D341Med (cell line): Measurements from ENCODE around the gene LRRC61.

Experiments used
- DNase-seq: peaks from one replicate; pipeline ENCODE4 v3.0.0; 2012; ENCODE audit warnings: low spot score

LRRC61 gene

GRCh38 chr7:150371131-150371995, 48.2 kb downstream of the LRRC61 start:
- DNase-seq = no peak

DNA sequence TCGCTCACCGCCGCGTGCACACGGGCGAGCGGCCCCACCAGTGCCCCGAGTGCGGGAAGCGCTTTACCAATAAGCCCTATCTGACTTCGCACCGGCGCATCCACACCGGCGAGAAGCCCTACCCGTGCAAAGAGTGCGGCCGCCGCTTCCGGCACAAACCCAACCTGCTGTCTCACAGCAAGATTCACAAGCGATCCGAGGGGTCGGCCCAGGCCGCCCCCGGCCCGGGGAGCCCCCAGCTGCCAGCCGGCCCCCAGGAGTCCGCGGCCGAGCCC, 48.8 kb downstream of the LRRC61 start:
- no peak for DNase-seq

GRCh38 chr7:150372271-150373048, 49.3 kb downstream of the LRRC61 start:
- no peak for DNase-seq

DNA sequence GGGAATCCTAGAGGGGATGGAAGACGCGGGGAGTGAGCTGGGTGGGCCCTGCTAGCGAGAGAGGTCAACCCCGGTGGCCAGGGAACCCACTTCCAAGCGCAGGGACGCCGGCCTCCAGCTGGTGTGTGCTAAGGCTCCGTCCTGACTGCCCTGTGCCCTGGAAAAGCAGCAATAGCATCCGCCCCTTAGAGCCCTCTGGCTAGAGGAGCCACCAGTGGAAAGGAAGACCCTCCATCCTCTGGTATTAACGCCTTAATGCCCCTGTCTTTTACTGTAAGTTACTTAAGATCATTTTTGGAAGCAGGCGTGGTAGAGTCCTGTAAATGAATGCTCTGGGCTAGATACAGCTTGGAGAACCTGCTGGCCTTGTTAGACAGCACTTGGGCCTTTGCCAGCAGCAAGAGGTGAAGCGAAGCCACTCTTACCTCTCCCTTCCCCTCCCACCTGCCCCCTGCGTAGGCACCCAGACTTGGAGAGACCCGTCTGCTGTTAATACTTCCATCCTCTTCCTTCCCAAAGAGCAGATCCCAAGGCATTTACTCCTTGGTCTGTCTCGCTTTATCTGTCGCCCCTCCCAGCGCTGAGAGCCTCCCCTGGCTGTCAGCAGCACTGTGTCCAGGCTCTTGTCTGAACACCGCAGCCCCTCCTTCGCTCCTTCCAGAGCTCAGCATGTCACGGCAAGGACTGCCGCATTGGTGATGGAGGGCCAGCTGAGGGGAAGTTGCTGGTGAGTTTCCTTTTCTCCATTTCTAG, 50.1 kb downstream of the LRRC61 start:
- DNase-seq = no peak

DNA sequence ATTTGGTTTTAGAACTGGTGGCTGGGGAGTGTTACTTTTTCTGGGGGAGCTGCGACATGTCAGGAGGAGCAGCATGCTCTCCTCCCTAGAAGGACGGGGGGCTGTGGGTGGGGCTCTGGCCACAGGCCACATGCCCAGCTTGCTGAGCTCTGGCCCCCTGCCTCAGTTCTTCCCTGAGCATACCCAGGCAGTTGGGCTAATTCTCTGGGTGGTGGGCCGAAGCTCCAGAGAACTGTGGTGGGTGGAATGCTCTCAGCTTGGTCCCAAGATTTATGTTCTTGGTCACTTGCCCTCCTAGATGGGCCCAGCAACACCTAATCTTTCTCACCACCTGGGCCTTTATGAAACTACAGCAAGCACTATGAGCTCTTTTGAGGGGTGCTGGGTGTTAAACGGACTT, 50.9 kb downstream of the LRRC61 start:
- DNase-seq = no peak

GRCh38 chr7:150374472-150374871, 51.3 kb downstream of the LRRC61 start:
- DNase-seq = no peak

DNA sequence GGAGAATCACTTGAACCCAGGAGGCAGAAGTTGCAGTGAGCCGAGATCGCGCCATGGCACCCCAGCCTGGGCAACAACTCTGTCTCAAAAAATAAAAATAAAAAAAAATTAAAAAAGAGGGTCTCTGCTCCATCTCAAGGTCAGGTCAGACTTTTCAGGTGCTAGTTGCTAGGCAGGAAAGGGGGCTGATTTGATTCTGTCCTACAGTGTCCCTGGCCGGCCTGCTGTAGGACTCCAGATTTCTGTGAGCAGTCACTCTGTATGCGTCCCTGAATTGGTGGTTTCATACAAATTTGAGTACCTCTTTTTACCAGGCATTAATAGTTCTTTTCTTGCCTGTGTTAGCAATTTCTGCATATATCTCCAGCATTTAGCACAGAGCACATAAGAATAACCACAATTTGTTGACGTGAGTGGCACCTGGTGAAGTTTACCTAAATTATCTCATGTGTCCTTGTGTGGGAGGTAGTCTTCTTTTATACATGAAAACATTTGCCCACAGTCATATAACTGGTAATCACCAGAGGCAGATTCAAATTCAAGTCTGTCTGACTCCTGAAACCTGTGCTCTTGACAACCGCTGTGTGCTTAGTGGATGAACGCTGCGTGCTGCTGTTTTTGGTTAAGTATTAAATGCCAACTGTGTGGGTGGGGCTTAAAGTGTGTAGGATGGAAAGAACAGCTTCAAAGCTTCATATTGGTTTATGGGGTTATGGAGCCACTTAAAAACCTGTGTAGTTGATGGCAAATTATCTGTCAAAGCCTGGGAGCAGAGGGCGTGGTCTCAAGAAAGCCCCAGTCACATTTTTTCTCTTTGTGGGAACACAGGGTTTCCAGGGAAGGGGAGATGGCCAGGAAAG, 52.7 kb downstream of the LRRC61 start:
- DNase-seq = no peak

DNA sequence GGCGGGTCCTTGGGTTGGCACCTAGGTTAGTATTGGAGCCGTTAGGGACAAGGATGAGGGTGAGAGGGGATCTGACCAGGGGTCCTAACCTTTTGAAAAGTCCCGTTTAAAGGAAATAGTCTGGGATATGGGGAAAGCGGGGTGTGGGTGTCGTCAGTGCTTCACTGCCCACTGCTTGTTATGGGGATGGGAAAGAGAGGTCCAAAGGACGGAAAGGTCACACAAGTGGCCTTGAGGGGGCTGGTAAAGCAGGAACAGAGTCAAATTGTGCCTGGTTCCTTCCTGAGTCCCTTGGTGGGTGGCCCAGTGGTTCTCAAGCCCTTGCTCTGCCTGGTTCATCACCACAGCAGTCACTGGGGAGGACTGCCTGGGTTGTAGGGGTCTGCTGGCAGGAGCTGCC, 53.4 kb downstream of the LRRC61 start:
- no peak for DNase-seq

DNA sequence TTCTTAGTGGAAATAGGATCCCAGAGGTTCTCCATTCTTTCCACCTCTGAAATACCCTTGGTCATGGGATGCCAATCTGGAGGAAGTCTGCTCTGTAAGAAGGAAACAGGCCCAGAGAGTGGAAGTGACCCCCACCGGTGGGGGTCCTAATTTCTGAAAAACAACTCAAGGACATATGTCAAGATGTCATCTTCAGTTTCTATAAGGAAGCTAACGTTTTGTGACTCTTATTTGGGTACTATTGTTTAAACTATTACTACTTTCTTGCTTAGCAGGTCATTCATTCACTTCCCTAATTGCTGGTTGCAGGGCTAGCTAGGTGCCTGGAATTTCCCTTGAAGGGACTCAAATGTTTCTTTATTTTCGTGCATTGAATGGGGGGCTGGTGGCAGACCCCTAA, 54.0 kb downstream of the LRRC61 start:
- no peak for DNase-seq

- DNase-seq = no peak
Measured at GRCh38 chr7:150377635-150378034, 54.5 kb downstream of the LRRC61 start.

DNA sequence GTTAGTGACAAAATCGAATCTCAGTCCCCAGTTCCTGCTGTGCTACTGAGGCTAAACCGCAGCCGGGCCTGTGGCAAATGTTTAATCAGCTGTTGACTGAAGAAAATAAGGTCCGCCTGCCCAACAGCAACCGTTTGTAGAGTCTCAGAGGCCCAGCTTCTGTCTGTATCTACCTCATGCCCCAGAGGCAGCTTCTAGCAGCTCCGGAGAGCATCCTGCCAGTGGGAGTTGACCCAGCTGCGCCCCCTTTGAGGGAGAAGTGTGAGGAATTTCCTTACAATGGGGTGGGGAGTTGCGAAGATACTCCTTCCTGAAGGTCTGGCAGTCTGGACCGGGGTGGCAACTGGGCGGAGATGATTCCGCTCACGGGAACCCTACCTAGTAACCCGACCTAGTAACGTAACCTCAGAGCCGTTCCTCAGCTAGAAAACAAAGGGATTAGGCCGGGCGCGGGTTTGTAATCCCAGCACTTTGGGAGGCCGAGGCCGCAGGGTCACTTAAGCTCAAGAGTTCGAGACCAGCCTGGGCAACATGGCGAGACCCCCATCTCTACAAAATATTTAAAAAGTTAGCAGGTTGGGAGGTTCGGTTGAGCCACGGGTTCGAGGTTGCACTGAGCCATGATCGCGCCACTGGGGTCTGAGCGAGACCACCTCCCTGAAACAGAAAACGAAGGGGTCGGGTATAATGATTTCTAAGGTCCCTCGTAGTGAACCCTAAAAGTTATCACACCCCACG, 55.1 kb downstream of the LRRC61 start:
- peak; percentile 69 for DNase-seq

DNA sequence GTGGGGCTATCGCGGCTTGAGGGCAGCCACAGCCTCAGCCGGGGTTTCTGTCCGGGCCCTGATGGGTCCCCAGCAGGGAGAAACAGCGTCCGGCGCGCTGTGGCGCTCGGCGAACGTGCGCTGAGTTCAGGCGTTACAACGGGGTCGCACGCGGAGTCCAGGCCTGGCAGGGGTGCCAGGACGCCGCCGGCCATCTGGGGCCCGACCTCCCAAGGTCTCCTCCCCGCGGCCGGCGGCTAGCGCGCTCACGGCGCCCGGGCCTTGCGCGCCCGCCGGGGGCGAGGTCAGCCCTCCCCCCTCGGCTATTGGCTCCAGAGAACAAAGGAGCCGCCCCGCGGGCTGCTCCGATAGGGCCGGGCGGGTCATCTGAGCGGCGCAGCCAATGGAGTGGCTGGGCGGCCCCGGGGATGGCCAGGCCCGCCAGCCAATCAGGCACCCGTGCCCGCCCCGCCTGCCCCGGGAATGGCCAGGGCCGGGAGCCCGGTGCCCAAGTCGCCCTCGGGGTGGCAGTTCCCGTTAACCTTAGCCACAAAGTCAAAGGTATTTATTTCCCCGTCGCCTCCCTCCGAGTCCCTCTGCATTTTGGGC, 55.8 kb downstream of the LRRC61 start, which contains the start of gene ZNF775:
TSS of gene ZNF775 (plus strand) at position 478 of the 588 bp plus-strand sequence. CDS start 9,141 bp downstream, outside the sequence.
- peak; percentile 100 for DNase-seq

DNA sequence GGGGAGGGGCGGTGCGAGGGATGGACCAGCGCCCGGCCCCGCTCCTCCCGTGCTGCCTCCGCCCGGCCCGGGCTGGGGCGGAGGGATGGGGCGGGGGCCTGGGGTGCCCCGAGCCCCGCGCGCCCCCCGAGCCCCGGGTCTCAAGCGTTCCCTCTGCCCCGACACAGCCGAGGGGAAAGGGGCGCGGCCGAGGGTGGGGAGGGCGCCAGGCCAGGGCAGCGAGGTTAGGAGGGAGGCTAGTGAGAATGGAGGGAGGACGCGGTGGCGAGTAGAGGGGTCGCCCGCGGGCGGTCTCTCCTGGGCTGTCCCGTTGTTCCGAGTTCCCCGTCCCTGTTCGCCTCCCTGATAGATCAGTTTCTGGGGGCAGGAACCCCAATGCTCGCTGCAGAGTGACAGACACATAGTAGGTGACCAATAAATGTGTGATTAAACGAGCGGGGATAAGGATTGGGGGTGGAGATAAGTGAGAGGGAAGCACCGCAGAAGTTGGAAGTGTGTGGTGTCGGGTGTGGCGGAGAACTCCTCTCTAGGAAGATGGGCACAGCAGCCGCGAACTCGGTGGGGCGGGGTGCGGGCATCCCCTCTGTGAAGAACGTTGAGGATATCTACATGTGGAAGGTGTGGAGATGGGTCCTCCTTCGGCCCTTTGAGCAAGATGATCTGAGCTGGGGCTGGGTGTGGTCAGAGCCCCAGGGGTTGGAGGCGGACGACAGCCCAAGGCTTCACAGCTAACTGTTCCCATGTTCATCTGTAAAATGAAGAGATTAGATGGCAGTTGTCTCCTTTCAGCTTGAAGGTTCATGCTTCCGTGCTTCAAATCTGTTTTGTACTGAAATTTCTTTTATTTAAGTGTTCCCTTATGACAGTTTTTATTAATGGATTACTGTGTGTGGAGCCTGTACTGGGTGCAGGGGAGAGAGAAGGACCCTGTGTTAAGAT, 56.6 kb downstream of the LRRC61 start:
- peak; percentile 64 for DNase-seq

DNA sequence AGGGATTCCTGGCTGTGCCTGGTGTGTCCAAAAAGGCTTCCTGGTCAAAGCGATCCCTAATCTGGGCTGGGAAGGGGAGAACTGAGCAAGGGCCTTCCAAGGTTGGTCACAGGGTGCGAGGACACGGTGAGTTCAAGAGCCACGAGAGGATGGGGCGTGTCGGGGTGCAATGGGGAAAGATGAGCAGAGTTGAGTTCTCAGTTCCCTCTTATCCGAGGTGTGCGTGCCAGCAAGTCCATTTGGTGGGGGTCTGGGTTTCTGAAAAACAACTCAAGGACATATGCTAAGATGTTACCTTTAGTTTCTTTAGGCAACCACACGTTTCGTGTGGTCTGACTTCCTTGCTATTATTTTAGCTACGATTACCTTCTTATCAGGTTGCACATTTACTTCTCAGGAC, 57.3 kb downstream of the LRRC61 start:
- DNase-seq = no peak

DNA sequence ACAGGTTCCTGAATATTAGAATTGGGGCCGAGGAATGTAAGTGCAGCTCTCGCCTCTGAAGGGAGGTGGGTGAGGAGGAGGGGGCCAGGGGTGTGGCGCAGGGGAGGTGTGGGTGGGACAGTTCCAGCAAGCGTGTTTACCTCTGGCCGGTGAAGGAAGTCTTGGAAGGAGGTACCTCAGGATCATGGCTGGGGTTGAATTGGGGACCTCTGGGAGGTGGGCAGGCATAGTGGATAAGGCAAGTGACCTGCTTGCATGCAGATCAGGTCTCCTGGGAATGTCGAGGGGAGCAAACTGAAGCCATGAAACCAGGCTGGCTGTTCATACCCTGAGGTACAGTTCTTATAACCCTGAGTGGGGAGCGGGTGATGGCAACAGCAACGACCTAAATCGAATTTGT, 57.9 kb downstream of the LRRC61 start:
- no peak for DNase-seq

- no peak for DNase-seq
Measured at GRCh38 chr7:150381785-150382122, 58.6 kb downstream of the LRRC61 start.

- DNase-seq = no peak
Measured at GRCh38 chr7:150382123-150382843, 59.1 kb downstream of the LRRC61 start.

DNA sequence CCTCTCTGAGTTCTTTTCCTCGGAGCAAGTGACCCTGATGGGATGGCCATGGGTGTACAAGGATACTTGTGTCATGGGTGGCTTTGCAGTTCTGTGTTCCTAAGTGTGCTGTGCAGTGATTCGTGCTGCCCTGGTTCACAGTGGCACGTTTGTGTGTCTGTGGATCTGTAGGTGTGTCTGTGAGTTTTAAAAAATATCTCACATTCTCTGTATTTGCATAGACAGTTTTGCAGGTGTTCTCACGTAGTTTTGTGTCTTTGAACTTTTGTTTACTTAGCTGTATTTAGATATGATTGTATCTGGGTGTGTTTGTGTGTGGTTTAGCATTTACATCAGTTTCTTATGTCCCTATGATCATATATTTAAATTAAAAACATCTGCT, 59.7 kb downstream of the LRRC61 start:
- DNase-seq = no peak
